ENCODE results near the gene SHANK2.

GRCh38 chr11:71269603-71270511 lies 17.5 kb upstream of the SHANK2 start:
- TF ChIP-seq CTCF (IDR thresholded peaks at IDR 0.05; ENCODE audit: insufficient read depth, low read length, poor library complexity, severe bottlenecking) (no peak), EZH2phosphoT487 (conservative IDR thresholded peaks at IDR 0.05; ENCODE audit: low read length) (no peak)
